Neural cell (in vitro differentiated cells): ENCODE data around the gene SELL. TPM values are rescaled to one million over a fixed set of nuclear protein-coding genes. Genes with fewer than 3 reads are reported as not detected.

Experiments
- H2AFZ ChIP-seq: fragments of 200-600, 300-800 bp; sonication (generic), shearing (Covaris generic); 2 replicates; pipeline ENCODE4 v1.6.0; 2014; ENCODE audit warnings: low read depth, mild to moderate bottlenecking, antibody characterized with exemption, low read length, moderate library complexity
- H3F3A ChIP-seq: fragments of 200-600 bp; shearing (Covaris generic); 2 replicates; pipeline ENCODE4 v1.6.1; 2016; ENCODE audit warnings: mild to moderate bottlenecking, moderate library complexity, mixed read lengths, antibody characterized with exemption, low read length; ENCODE audit not compliant: insufficient read depth, poor library complexity, severe bottlenecking
- H3K27ac ChIP-seq: fragments of 200-600, 300-800 bp; sonication (generic), shearing (Covaris generic); 2 replicates; pipeline ENCODE4 v1.5.1; 2014; ENCODE audit warnings: mild to moderate bottlenecking, low read length, moderate library complexity
- H3K27me3 ChIP-seq: fragments of 300-800, 200-600 bp; sonication (generic), shearing (Covaris generic); 2 replicates; pipeline ENCODE4 v1.6.0; 2014; ENCODE audit warnings: mild to moderate bottlenecking, low read depth, low read length, moderate library complexity; ENCODE audit not compliant: insufficient read depth
- H3K36me3 ChIP-seq: fragments of 300-800, 200-600 bp; sonication (generic), shearing (Covaris generic); 2 replicates; pipeline ENCODE4 v1.5.1; 2014; ENCODE audit warnings: mild to moderate bottlenecking, antibody characterized with exemption, low read length, moderate library complexity; ENCODE audit not compliant: insufficient read depth
- H3K4me2 ChIP-seq: fragments of 300-800, 200-600 bp; sonication (generic), shearing (Covaris generic); 2 replicates; pipeline ENCODE4 v1.6.0; 2014; ENCODE audit warnings: mild to moderate bottlenecking, low read length
- H3K4me3 ChIP-seq: fragments of 300-800, 200-600 bp; sonication (generic), shearing (Covaris generic); 2 replicates; pipeline ENCODE4 v1.5.1; 2014; ENCODE audit warnings: mild to moderate bottlenecking, low read length, moderate library complexity
- H3K79me2 ChIP-seq: fragments of 200-600 bp; shearing (Covaris generic); replicated peaks from 2 replicates; pipeline ENCODE4 v1.6.0; 2014; ENCODE audit warnings: mild to moderate bottlenecking, low read length, moderate library complexity; ENCODE audit not compliant: insufficient read depth
- H3K9ac ChIP-seq: fragments of 300-800, 200-600 bp; sonication (generic), shearing (Covaris generic); 2 replicates; pipeline ENCODE4 v1.6.1; 2016; ENCODE audit warnings: mild to moderate bottlenecking, low read length, mixed read lengths
- H3K9me2 ChIP-seq: fragments of 200-600 bp; shearing (Covaris generic); 2 replicates; pipeline ENCODE4 v1.6.1; 2016; ENCODE audit warnings: mild to moderate bottlenecking, low read length, mixed read lengths; ENCODE audit not compliant: insufficient read depth
- H3K9me3 ChIP-seq: fragments of 200-600, 300-800 bp; sonication (generic), shearing (Covaris generic); 2 replicates; pipeline ENCODE4 v1.6.1; 2016; ENCODE audit warnings: mild to moderate bottlenecking, mixed run types, low read length, moderate library complexity, mixed read lengths
- H4K20me1 ChIP-seq: fragments of 200-600 bp; shearing (Covaris generic); 2 replicates; pipeline ENCODE4 v1.6.1; 2016; ENCODE audit warnings: mild to moderate bottlenecking, mixed run types; ENCODE audit not compliant: insufficient read depth
- EP300 ChIP-seq: fragments of 450-650 bp; conservative IDR thresholded peaks from 2 replicates; pipeline ENCODE4 v1.6.1; 2014; ENCODE audit warnings: antibody characterized with exemption, mild to moderate bottlenecking, moderate library complexity; ENCODE audit not compliant: poor library complexity, severe bottlenecking
- EZH2 ChIP-seq: fragments of 200-600, 300-800 bp; shearing (Covaris generic), sonication (generic); IDR thresholded peaks from 2 replicates; pipeline ENCODE4 v1.6.1; 2014; ENCODE audit warnings: antibody characterized with exemption, low read length, borderline replicate concordance, mild to moderate bottlenecking; ENCODE audit not compliant: insufficient read depth, poor library complexity, severe bottlenecking
- MXI1 ChIP-seq: fragments of 450-650 bp; conservative IDR thresholded peaks from 2 replicates; pipeline ENCODE4 v1.6.1; 2014; ENCODE audit warnings: antibody characterized with exemption, mild to moderate bottlenecking; ENCODE audit not compliant: poor library complexity, severe bottlenecking
- POLR2AphosphoS5 ChIP-seq: IDR thresholded peaks from 2 replicates; pipeline ENCODE4 v1.6.1; 2012
- RAD21 ChIP-seq: fragments of 450-650 bp; conservative IDR thresholded peaks from 2 replicates; pipeline ENCODE4 v1.6.1; 2014; ENCODE audit warnings: antibody characterized with exemption, mild to moderate bottlenecking, moderate library complexity
- SMC3 ChIP-seq: fragments of 450-650 bp; conservative IDR thresholded peaks from 2 replicates; pipeline ENCODE4 v1.6.1; 2014; ENCODE audit warnings: antibody characterized with exemption, mild to moderate bottlenecking, moderate library complexity; ENCODE audit not compliant: poor library complexity
- TAF1 ChIP-seq: IDR thresholded peaks from 2 replicates; pipeline ENCODE4 v1.6.1; 2012; ENCODE audit warnings: low read depth
- polyA plus RNA-seq: library from polyadenylated mRNA; depleted of rRNA; stranded (reverse); fragments of >200 nt; gene quantifications from 2 replicates; pipeline ENCODE4 v1.2.3, GENCODE V29; 2014
- TF ChIP-seq, protein P1 (sequence below): IDR thresholded peaks from 2 replicates; pipeline ENCODE4 v1.6.1; 2012; ENCODE audit warnings: borderline replicate concordance
- TF ChIP-seq, protein P2 (sequence below): fragments of 450-650 bp; IDR thresholded peaks from 2 replicates; pipeline ENCODE4 v1.5.1; 2014; ENCODE audit warnings: antibody characterized with exemption, mild to moderate bottlenecking, moderate library complexity; ENCODE audit not compliant: poor library complexity, severe bottlenecking

Gene SELL
- polyA plus RNA-seq, 1 donor from 2014 or later, result not detected

DNA sequence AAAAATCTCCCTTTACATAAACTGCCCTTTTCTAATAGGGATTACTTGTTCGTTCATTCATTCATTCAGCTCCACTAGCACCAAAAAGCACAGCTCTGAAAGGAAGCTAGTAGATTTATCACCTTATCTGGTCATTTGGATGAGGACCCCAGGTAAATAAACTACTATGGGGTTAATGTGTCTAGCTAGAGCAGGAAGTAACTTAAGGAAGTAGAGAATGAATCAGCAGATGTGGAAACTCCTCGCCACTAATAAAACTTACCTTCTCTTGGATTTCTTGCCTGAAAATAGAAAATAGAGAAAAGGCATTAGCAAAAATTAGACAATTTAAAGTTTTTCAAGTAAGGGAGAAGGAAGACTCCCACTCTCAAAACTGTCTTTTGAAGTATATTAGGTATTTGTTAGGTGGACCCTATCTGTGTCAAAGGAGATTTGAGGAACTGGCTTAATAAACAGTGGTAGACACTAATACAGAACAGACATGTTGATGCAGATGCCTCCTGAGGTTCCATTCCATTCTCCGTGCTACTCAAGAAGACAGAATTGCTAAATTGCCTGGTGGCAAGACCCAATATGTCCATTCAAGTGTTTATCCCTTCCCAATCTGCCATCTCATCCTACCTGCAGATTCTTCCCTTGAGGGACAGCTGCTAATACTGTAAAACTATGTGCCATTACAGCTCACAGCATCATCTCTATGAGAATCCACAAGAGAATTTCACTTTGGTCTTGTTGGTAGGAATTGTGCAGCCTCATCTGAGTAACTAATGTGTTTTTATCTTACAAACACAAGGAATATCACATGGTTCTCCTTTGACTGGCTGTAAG lies 14.9 kb downstream of the SELL start:
- H3K9ac ChIP-seq, result no peak overlapping the region
- no peaks in the 10 kb centered on the region for H3K27me3 ChIP-seq
- no peaks in the 10 kb centered on the region for H3K9me2 ChIP-seq
- no peaks in the 10 kb centered on the region for H3K79me2 ChIP-seq
- no peak overlapping the region for H3K27ac ChIP-seq
- H3F3A ChIP-seq, result no peaks in the 10 kb centered on the region
- H2AFZ ChIP-seq, result no peak overlapping the region
- no peaks in the 10 kb centered on the region for H3K9me3 ChIP-seq
- H3K36me3 ChIP-seq, result no peaks in the 10 kb centered on the region
- H3K4me2 ChIP-seq, result no peak overlapping the region
- H3K4me3 ChIP-seq, result no peak overlapping the region
- no peaks in the 10 kb centered on the region for H4K20me1 ChIP-seq
- TF ChIP-seq SMC3 (no peak), TAF1 (no peak), MXI1 (no peak), RAD21 (no peak), EP300 (no peak), POLR2AphosphoS5 (no peak), EZH2 (no peak)
- TF ChIP-seq, protein P1, sequence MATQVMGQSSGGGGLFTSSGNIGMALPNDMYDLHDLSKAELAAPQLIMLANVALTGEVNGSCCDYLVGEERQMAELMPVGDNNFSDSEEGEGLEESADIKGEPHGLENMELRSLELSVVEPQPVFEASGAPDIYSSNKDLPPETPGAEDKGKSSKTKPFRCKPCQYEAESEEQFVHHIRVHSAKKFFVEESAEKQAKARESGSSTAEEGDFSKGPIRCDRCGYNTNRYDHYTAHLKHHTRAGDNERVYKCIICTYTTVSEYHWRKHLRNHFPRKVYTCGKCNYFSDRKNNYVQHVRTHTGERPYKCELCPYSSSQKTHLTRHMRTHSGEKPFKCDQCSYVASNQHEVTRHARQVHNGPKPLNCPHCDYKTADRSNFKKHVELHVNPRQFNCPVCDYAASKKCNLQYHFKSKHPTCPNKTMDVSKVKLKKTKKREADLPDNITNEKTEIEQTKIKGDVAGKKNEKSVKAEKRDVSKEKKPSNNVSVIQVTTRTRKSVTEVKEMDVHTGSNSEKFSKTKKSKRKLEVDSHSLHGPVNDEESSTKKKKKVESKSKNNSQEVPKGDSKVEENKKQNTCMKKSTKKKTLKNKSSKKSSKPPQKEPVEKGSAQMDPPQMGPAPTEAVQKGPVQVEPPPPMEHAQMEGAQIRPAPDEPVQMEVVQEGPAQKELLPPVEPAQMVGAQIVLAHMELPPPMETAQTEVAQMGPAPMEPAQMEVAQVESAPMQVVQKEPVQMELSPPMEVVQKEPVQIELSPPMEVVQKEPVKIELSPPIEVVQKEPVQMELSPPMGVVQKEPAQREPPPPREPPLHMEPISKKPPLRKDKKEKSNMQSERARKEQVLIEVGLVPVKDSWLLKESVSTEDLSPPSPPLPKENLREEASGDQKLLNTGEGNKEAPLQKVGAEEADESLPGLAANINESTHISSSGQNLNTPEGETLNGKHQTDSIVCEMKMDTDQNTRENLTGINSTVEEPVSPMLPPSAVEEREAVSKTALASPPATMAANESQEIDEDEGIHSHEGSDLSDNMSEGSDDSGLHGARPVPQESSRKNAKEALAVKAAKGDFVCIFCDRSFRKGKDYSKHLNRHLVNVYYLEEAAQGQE, result no peak
- TF ChIP-seq, protein P2, sequence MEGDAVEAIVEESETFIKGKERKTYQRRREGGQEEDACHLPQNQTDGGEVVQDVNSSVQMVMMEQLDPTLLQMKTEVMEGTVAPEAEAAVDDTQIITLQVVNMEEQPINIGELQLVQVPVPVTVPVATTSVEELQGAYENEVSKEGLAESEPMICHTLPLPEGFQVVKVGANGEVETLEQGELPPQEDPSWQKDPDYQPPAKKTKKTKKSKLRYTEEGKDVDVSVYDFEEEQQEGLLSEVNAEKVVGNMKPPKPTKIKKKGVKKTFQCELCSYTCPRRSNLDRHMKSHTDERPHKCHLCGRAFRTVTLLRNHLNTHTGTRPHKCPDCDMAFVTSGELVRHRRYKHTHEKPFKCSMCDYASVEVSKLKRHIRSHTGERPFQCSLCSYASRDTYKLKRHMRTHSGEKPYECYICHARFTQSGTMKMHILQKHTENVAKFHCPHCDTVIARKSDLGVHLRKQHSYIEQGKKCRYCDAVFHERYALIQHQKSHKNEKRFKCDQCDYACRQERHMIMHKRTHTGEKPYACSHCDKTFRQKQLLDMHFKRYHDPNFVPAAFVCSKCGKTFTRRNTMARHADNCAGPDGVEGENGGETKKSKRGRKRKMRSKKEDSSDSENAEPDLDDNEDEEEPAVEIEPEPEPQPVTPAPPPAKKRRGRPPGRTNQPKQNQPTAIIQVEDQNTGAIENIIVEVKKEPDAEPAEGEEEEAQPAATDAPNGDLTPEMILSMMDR, result no peak

DNA sequence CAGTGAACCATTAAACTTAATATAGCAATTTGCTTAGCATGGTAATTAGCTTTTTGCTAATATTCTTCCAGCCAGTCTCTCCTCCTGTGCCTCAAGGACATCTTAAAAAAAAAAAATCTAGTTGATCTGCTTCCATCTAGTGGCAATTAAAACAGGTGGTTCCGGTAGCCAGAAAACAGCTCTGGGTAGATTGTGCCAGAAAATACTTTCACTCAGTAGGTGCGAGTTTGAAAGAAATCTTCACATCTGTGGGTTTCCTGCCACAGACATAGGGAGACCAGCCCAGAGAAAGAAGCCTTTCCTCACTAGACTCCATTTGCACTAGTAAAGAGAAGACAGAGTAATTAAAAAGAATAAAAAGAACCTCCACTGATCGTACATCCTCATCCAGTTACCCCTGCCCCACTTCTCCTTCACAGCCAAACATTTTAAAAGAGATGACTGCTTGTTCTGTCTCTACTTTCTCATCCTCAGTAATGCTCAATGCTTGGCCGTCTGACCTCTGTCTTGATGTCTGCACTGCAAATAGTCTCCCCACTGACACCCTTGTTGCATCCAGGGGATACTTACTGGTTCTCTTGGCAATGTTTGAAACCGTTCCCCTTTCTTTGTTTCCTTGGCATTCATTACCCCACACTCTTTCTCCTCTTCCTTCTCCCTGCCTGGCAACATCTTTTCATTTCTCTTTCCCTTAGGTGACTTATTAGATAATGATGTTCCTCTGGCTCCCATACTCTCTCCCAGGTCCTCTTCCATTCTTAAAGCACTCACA lies 16.9 kb downstream of the SELL start:
- no peak overlapping the region for H3K4me3 ChIP-seq
- H3K27me3 ChIP-seq, result no peaks in the 10 kb centered on the region
- H3K9me3 ChIP-seq, result no peaks in the 10 kb centered on the region
- H3K27ac ChIP-seq, result no peak overlapping the region
- no peak for TF ChIP-seq EZH2
- no peak for TF ChIP-seq RAD21
- TF ChIP-seq MXI1, result no peak
- TF ChIP-seq POLR2AphosphoS5, result no peak
- TF ChIP-seq, protein P1, result no peak
- TF ChIP-seq TAF1, result no peak
- TF ChIP-seq SMC3, result no peak
- no peak for TF ChIP-seq EP300
- TF ChIP-seq, protein P2, result no peak
- H2AFZ ChIP-seq, result no peak overlapping the region
- H3K36me3 ChIP-seq, result no peaks in the 10 kb centered on the region
- no peaks in the 10 kb centered on the region for H4K20me1 ChIP-seq
- no peak overlapping the region for H3K9ac ChIP-seq
- no peaks in the 10 kb centered on the region for H3F3A ChIP-seq
- H3K4me2 ChIP-seq, result no peak overlapping the region
- no peaks in the 10 kb centered on the region for H3K79me2 ChIP-seq
- no peaks in the 10 kb centered on the region for H3K9me2 ChIP-seq
